Activated CD8-positive, alpha-beta T cell treated with anti-CD3 and anti-CD28 coated beads for 36 hours (primary cell): ENCODE data around the gene GJD4. TPM values are rescaled to one million over a fixed set of nuclear protein-coding genes. Genes with fewer than 3 reads are reported as not detected.

Experiments
- ATAC-seq: fragments of 200-7000 bp; cut with Tn5 transposase; one replicate; pipeline ENCODE4 v1.10.0; 2021; ENCODE audit warnings: mild to moderate bottlenecking, moderate library complexity
- CTCF ChIA-PET: fragments of 350-600 bp; sonication (Branson Sonifier 250); formaldehyde crosslinking; loops from one replicate; lab custom pipeline; 2021; ENCODE audit warnings: antibody characterized with exemption; lab: Charles Lee
- POLR2A ChIA-PET: fragments of 350-600 bp; sonication (Branson Sonifier 250); formaldehyde crosslinking; loops from one replicate; lab custom pipeline; 2021; ENCODE audit warnings: antibody characterized with exemption; lab: Charles Lee
- DNase-seq: peaks from one replicate; pipeline ENCODE4 v3.0.0-alpha.2; 2020
- H3K27ac Mint-ChIP-seq: one replicate; pipeline ENCODE4 v1.8.0; 2021; ENCODE audit warnings: mild to moderate bottlenecking, mixed read lengths
- H3K27me3 Mint-ChIP-seq: one replicate; pipeline ENCODE4 v1.8.0; 2021; ENCODE audit warnings: mixed read lengths
- H3K36me3 Mint-ChIP-seq: one replicate; pipeline ENCODE4 v1.8.0; 2021; ENCODE audit warnings: low read depth, mixed read lengths
- H3K4me1 Mint-ChIP-seq: one replicate; pipeline ENCODE4 v1.8.0; 2021; ENCODE audit warnings: low read depth, mixed read lengths
- H3K4me3 Mint-ChIP-seq: one replicate; pipeline ENCODE4 v1.8.0; 2021; ENCODE audit warnings: mild to moderate bottlenecking, moderate library complexity, mixed read lengths
- H3K9me3 Mint-ChIP-seq: one replicate; pipeline ENCODE4 v1.8.0; 2021; ENCODE audit warnings: mixed read lengths
- intact Hi-C: fragments of 100-400 bp; cut with micrococcal nuclease; formaldehyde crosslinking; loops from one replicate; pipeline ENCODE4 v1.10.0; 2022
- total RNA-seq, 2 experiments: library from RNA; stranded (reverse); gene quantifications; one replicate each; pipeline ENCODE4 v1.2.3, GENCODE V29; 2021
- TF ChIP-seq, protein P1 (sequence below): fragments of 200-600 bp; IDR thresholded peaks from one replicate; pipeline ENCODE4 v1.8.0; 2022; ENCODE audit warnings: antibody characterized with exemption, mild to moderate bottlenecking

The GJD4 gene
- total RNA-seq, 2 experiments from 2014 or later = not detected

DNA sequence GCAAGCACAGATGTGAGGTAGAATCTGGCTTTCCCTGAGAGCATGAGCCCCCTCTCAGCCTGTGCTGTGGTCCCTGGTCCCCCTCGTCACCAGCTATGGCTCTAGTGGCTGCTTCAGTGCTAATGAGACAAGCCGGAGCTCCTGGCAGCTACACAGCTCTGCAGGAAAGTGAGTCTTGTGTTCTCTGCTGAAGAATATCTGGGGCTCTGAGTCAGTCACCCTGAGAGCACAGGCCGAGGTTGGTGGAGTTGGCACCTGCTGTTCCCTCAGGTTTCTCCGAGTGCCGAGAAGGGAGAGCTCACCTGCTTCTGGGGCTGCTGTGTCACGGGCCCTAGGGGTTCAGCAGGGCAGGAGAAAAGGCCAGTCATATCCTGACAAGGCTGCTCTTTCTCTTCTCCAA, 37.2 kb upstream of the GJD4 start:
- intact Hi-C loops = loop anchor here (10.0 kb wide), 1 partner anchor 323 kb away; no protein-coding TSS in a partner anchor
- H3K4me1 Mint-ChIP-seq = peaks cover 8% of the 10 kb centered on the region
- no peaks in the 10 kb centered on the region for H3K9me3 Mint-ChIP-seq
- no peak overlapping the region for H3K4me3 Mint-ChIP-seq
- ATAC-seq (no peak), DNase-seq (no peak)
- no peak overlapping the region for H3K27ac Mint-ChIP-seq
- ChIA-PET POLR2A (no interaction called here), CTCF (no interaction called here)
- peaks cover 32% of the 10 kb centered on the region for H3K36me3 Mint-ChIP-seq
- no peaks in the 10 kb centered on the region for H3K27me3 Mint-ChIP-seq
- TF ChIP-seq, protein P1, sequence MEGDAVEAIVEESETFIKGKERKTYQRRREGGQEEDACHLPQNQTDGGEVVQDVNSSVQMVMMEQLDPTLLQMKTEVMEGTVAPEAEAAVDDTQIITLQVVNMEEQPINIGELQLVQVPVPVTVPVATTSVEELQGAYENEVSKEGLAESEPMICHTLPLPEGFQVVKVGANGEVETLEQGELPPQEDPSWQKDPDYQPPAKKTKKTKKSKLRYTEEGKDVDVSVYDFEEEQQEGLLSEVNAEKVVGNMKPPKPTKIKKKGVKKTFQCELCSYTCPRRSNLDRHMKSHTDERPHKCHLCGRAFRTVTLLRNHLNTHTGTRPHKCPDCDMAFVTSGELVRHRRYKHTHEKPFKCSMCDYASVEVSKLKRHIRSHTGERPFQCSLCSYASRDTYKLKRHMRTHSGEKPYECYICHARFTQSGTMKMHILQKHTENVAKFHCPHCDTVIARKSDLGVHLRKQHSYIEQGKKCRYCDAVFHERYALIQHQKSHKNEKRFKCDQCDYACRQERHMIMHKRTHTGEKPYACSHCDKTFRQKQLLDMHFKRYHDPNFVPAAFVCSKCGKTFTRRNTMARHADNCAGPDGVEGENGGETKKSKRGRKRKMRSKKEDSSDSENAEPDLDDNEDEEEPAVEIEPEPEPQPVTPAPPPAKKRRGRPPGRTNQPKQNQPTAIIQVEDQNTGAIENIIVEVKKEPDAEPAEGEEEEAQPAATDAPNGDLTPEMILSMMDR = no peak

DNA sequence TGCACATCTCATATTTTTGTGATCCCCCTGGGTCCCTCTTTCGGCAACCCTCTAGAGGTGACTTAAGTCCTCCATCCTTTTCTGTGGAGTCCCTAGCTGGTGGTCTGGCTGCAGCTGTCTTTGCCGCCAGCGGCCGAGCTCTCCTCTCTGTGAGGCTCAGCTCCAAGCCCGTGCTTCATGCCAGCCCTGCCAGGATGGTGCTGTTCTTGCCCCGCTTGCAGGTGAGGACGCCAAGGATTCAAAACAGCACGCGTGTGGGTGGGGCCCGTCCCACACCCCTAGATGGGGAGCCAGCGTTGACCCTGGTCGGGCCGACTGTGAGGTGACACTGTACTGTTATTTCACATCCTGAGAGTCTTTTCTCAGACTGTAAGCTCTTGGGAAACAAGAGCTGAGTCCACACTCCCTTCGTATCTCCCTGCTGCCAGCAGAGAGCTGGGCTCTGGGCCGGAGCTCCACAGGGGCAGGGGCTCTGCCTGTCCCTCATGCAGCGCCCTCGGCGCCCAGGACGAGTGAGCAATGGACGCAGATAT, 36.6 kb upstream of the GJD4 start:
- no peaks in the 10 kb centered on the region for H3K9me3 Mint-ChIP-seq
- ChIA-PET CTCF (no interaction called here), POLR2A (no interaction called here)
- intact Hi-C loops = loop anchor here (10.0 kb wide), 1 partner anchor 324 kb away; no protein-coding TSS in a partner anchor
- TF ChIP-seq, protein P1 = no peak
- H3K27ac Mint-ChIP-seq = no peak overlapping the region
- no peak for ATAC-seq
- peaks cover 5% of the 10 kb centered on the region for H3K4me1 Mint-ChIP-seq
- DNase-seq = no peak
- no peak overlapping the region for H3K4me3 Mint-ChIP-seq
- H3K36me3 Mint-ChIP-seq = peaks cover 31% of the 10 kb centered on the region
- H3K27me3 Mint-ChIP-seq = no peaks in the 10 kb centered on the region

DNA sequence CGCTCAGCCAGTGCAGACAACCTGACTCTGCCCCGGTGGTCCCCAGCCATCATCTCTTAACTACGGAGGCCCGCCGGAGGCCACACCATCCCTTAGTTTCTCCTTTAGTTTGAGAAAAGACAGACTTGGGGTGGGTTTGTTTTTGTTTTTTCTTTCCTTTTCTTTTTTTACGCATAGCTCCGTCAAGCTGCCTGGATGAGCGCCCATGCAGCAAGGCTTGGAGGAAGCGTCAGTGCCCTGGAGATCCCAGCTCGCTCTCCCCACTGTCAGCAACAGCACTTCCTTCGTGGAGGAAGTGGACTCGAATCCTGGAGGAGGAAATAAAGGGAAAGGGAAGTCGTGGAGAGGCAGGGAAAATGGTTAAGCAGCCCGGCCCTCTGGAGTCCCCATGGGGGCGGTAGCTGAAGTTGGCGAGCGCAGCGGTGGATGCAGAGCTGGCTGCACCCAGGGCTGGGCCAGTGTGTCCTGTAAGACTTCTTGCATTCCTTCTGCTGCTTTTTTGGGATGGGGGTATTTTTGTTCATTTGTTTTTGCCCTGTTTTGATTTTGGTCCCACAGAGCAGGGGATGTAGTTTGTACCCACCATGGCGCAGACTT, 35.9 kb upstream of the GJD4 start:
- peaks cover 5% of the 10 kb centered on the region for H3K4me1 Mint-ChIP-seq
- ChIA-PET POLR2A (no interaction called here), CTCF (no interaction called here)
- intact Hi-C loops = loop anchor here (10.0 kb wide), 1 partner anchor 324 kb away; no protein-coding TSS in a partner anchor
- H3K9me3 Mint-ChIP-seq = no peaks in the 10 kb centered on the region
- H3K4me3 Mint-ChIP-seq = no peak overlapping the region
- peaks cover 36% of the 10 kb centered on the region for H3K36me3 Mint-ChIP-seq
- no peak for DNase-seq
- TF ChIP-seq, protein P1 = no peak
- no peak overlapping the region for H3K27ac Mint-ChIP-seq
- H3K27me3 Mint-ChIP-seq = no peaks in the 10 kb centered on the region
- ATAC-seq = no peak

DNA sequence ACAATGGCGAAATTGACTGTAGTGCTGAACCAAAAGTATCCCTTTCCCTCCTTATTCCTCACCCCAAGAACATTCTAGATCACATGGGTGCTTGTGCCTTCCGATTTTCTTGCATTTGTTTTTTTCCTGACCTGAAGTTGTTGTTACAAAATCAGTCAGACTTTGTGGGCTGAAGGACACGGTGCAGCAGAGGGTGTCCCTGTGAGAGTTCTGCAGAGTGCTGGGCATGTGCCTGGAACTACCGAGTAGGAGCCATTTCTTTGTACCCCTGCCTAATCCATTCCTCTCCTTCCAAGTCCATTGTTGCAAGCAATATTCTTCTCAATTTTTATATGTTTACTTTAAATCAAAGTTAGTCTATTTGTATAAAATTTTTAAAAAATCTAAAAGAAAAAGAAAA, 35.3 kb upstream of the GJD4 start:
- intact Hi-C loops = loop anchor here (10.0 kb wide), 1 partner anchor 325 kb away; no protein-coding TSS in a partner anchor

DNA sequence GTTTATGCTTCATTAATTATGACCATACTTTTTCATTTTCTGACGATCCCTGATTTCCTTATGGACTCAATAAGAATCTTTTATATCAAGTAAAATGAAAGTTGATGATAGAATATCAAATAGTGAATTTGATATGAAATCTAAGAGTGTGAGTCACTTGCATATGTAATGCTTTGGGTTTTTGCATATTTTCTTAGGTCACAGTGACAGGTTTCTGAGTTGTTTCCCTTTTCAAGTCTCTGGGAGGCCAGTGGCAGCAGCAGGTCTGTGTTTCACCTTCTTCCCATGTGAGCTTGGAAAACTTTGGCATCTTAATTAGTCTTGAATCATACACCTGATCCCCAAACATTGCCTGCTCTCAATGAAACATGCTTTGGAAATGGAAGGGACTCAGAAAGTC, 34.7 kb upstream of the GJD4 start:
- CTCF ChIA-PET = interaction anchor here (0.7 kb wide), 1 partner anchor 638 kb away, joined by 3 read pairs; no protein-coding TSS in a partner anchor
- ATAC-seq (no peak), DNase-seq (no peak)
- H3K9me3 Mint-ChIP-seq = peaks cover 3% of the 10 kb centered on the region
- TF ChIP-seq, protein P1 = no peak
- H3K27ac Mint-ChIP-seq = no peak overlapping the region
- intact Hi-C loops = no loop called here
- no peaks in the 10 kb centered on the region for H3K27me3 Mint-ChIP-seq
- H3K36me3 Mint-ChIP-seq = peaks cover 39% of the 10 kb centered on the region
- H3K4me3 Mint-ChIP-seq = no peak overlapping the region
- POLR2A ChIA-PET = no interaction called here
- no peaks in the 10 kb centered on the region for H3K4me1 Mint-ChIP-seq

More for the DNA sequence above, 35.3 kb upstream of the GJD4 start:
- peaks cover 2% of the 10 kb centered on the region for H3K9me3 Mint-ChIP-seq
- no peaks in the 10 kb centered on the region for H3K4me1 Mint-ChIP-seq
- H3K4me3 Mint-ChIP-seq = no peak overlapping the region
- H3K27ac Mint-ChIP-seq = no peak overlapping the region
- no peaks in the 10 kb centered on the region for H3K27me3 Mint-ChIP-seq
- peaks cover 37% of the 10 kb centered on the region for H3K36me3 Mint-ChIP-seq
- TF ChIP-seq, protein P1 = no peak
- ChIA-PET CTCF (no interaction called here), POLR2A (no interaction called here)
- DNase-seq (no peak), ATAC-seq (no peak)
